Activated T-cell treated with anti-CD3 and anti-CD28 coated beads, Interleukin-2, amount 50 U/mL, for 4 hours (primary cell): ENCODE results near the gene PTPRZ1. TPM values are rescaled to one million over a fixed set of nuclear protein-coding genes. Genes with fewer than 3 reads are reported as not detected.

Source experiments
- ATAC-seq, 2 donors: fragments of 200-7000 bp; cut with Tn5 transposase; one replicate each; pipeline ENCODE4 v1.10.0; 2021
- DNase-seq: peaks from one replicate; pipeline ENCODE4 v3.0.0-alpha.2; 2020
- H3K27me3 Mint-ChIP-seq: one replicate; pipeline ENCODE4 v1.8.0; 2021; ENCODE audit warnings: low read depth, mixed read lengths
- H3K36me3 Mint-ChIP-seq: one replicate; pipeline ENCODE4 v1.8.0; 2022; ENCODE audit warnings: mixed read lengths; ENCODE audit not compliant: insufficient read depth
- H3K4me1 Mint-ChIP-seq: one replicate; pipeline ENCODE4 v1.8.0; 2021; ENCODE audit warnings: low read depth, mixed read lengths
- H3K4me3 Mint-ChIP-seq: one replicate; pipeline ENCODE4 v1.8.0; 2021; ENCODE audit warnings: mild to moderate bottlenecking, moderate library complexity, mixed read lengths
- H3K9me3 Mint-ChIP-seq: one replicate; pipeline ENCODE4 v1.8.0; 2021; ENCODE audit warnings: mixed read lengths
- total RNA-seq, 3 donors: library from RNA; stranded (reverse); gene quantifications; one replicate each; pipeline ENCODE4 v1.2.1, GENCODE V29; 2021

Gene PTPRZ1
- total RNA-seq, 3 donors from 2014 or later = 0.05 TPM; not detected in 1

- Mint-ChIP-seq H3K9me3 (peaks cover 3% of the 10 kb centered on the region), H3K4me3 (no peak overlapping the region), H3K4me1 (no peaks in the 10 kb centered on the region), H3K36me3 (no peaks in the 10 kb centered on the region), H3K27me3 (no peaks in the 10 kb centered on the region)
- no peak for DNase-seq
- ATAC-seq = no peak
Measured at GRCh38 chr7:122070062-122070461, 197.1 kb downstream of the PTPRZ1 start.

- H3K27me3 Mint-ChIP-seq = no peaks in the 10 kb centered on the region
- no peak overlapping the region for H3K4me3 Mint-ChIP-seq
- ATAC-seq (no peak), DNase-seq (no peak)
- H3K4me1 Mint-ChIP-seq = no peaks in the 10 kb centered on the region
- peaks cover 1% of the 10 kb centered on the region for H3K36me3 Mint-ChIP-seq
- peaks cover 7% of the 10 kb centered on the region for H3K9me3 Mint-ChIP-seq
Measured at GRCh38 chr7:122070834-122071233, 197.9 kb downstream of the PTPRZ1 start.

GRCh38 chr7:122072272-122072671, 199.3 kb downstream of the PTPRZ1 start:
- H3K9me3 Mint-ChIP-seq = peaks cover 7% of the 10 kb centered on the region
- ATAC-seq = no peak

GRCh38 chr7:122072924-122073599, 200.1 kb downstream of the PTPRZ1 start:
- H3K4me3 Mint-ChIP-seq = no peak overlapping the region
- no peaks in the 10 kb centered on the region for H3K4me1 Mint-ChIP-seq
- peaks cover 7% of the 10 kb centered on the region for H3K9me3 Mint-ChIP-seq
- H3K36me3 Mint-ChIP-seq = peaks cover 1% of the 10 kb centered on the region
- DNase-seq (no peak), ATAC-seq (no peak)
- no peaks in the 10 kb centered on the region for H3K27me3 Mint-ChIP-seq

More at GRCh38 chr7:122072272-122072671, 199.3 kb downstream of the PTPRZ1 start:
- Mint-ChIP-seq H3K27me3 (no peaks in the 10 kb centered on the region), H3K4me1 (no peaks in the 10 kb centered on the region), H3K4me3 (no peak overlapping the region), H3K36me3 (peaks cover 1% of the 10 kb centered on the region)
- no peak for DNase-seq

- Mint-ChIP-seq H3K36me3 (peaks cover 1% of the 10 kb centered on the region), H3K9me3 (peaks cover 9% of the 10 kb centered on the region), H3K4me3 (no peak overlapping the region), H3K4me1 (no peaks in the 10 kb centered on the region), H3K27me3 (no peaks in the 10 kb centered on the region)
- ATAC-seq (no peak), DNase-seq (no peak)
Measured at GRCh38 chr7:122073635-122074034, 200.7 kb downstream of the PTPRZ1 start.

GRCh38 chr7:122082160-122082559, 209.2 kb downstream of the PTPRZ1 start:
- Mint-ChIP-seq H3K9me3 (peaks cover 4% of the 10 kb centered on the region), H3K36me3 (no peaks in the 10 kb centered on the region), H3K27me3 (no peaks in the 10 kb centered on the region)

GRCh38 chr7:122082670-122083069, 209.7 kb downstream of the PTPRZ1 start:
- Mint-ChIP-seq H3K36me3 (no peaks in the 10 kb centered on the region), H3K4me1 (no peaks in the 10 kb centered on the region), H3K4me3 (no peak overlapping the region), H3K27me3 (no peaks in the 10 kb centered on the region), H3K9me3 (peaks cover 4% of the 10 kb centered on the region)
- no peak for DNase-seq
- no peak for ATAC-seq

More at GRCh38 chr7:122082160-122082559, 209.2 kb downstream of the PTPRZ1 start:
- DNase-seq (no peak), ATAC-seq (no peak)
- no peaks in the 10 kb centered on the region for H3K4me1 Mint-ChIP-seq
- no peak overlapping the region for H3K4me3 Mint-ChIP-seq

GRCh38 chr7:122092964-122093797, 220.2 kb downstream of the PTPRZ1 start:
- no peaks in the 10 kb centered on the region for H3K4me1 Mint-ChIP-seq
- peak; percentile 25 for DNase-seq
- H3K9me3 Mint-ChIP-seq = no peaks in the 10 kb centered on the region
- ATAC-seq = no peak
- H3K4me3 Mint-ChIP-seq = no peak overlapping the region
- no peaks in the 10 kb centered on the region for H3K36me3 Mint-ChIP-seq
- H3K27me3 Mint-ChIP-seq = no peaks in the 10 kb centered on the region

GRCh38 chr7:122094549-122094948, 221.6 kb downstream of the PTPRZ1 start:
- Mint-ChIP-seq H3K27me3 (no peaks in the 10 kb centered on the region), H3K36me3 (no peaks in the 10 kb centered on the region), H3K4me1 (no peaks in the 10 kb centered on the region), H3K4me3 (no peak overlapping the region), H3K9me3 (no peaks in the 10 kb centered on the region)
- DNase-seq (no peak), ATAC-seq (no peak)

GRCh38 chr7:122095642-122096041, 222.7 kb downstream of the PTPRZ1 start:
- Mint-ChIP-seq H3K4me1 (no peaks in the 10 kb centered on the region), H3K36me3 (no peaks in the 10 kb centered on the region), H3K4me3 (no peak overlapping the region), H3K27me3 (no peaks in the 10 kb centered on the region), H3K9me3 (peaks cover under 1% of the 10 kb centered on the region)
- ATAC-seq (no peak), DNase-seq (no peak)

- DNase-seq (no peak), ATAC-seq (no peak)
- H3K27me3 Mint-ChIP-seq = no peaks in the 10 kb centered on the region
- H3K4me1 Mint-ChIP-seq = no peaks in the 10 kb centered on the region
- H3K9me3 Mint-ChIP-seq = peaks cover 27% of the 10 kb centered on the region
- H3K36me3 Mint-ChIP-seq = peaks cover 3% of the 10 kb centered on the region
- no peak overlapping the region for H3K4me3 Mint-ChIP-seq
Measured at GRCh38 chr7:122100021-122100420, 227.1 kb downstream of the PTPRZ1 start.

GRCh38 chr7:122103064-122103463, 230.1 kb downstream of the PTPRZ1 start:
- no peak for ATAC-seq
- H3K36me3 Mint-ChIP-seq = peaks cover 3% of the 10 kb centered on the region
- H3K4me3 Mint-ChIP-seq = no peak overlapping the region
- no peaks in the 10 kb centered on the region for H3K4me1 Mint-ChIP-seq
- no peak for DNase-seq
- peaks cover 40% of the 10 kb centered on the region for H3K9me3 Mint-ChIP-seq
- no peaks in the 10 kb centered on the region for H3K27me3 Mint-ChIP-seq
